Upper lobe of left lung (tissue), 6 donors: ENCODE measurements around the gene ABCD4. TPM values are rescaled to one million over a fixed set of nuclear protein-coding genes. Genes with fewer than 3 reads are reported as not detected.

Experiments
- ATAC-seq, 2 donors: fragments of 200-7000 bp; cut with Tn5 transposase; one replicate each; pipeline ENCODE4 v1.9.1; 2022; ENCODE audit warnings: mild to moderate bottlenecking in 2 of 2, moderate library complexity in 2 of 2; ENCODE audit not compliant: low FRiP score in 2 of 2
- DNase-seq, 2 donors: peaks; one replicate each; pipeline ENCODE4 v3.0.0-alpha.2; 2019 to 2020
- H3K27ac ChIP-seq, 4 donors: fragments of 200-600 bp; sonication (generic); one replicate each; pipeline ENCODE4 v1.5.1; 2016 to 2019
- H3K27me3 ChIP-seq, 4 donors: fragments of 200-600 bp; sonication (generic); one replicate each; pipeline ENCODE4 v1.5.1; 2017 to 2019
- H3K36me3 ChIP-seq, 4 donors: fragments of 200-600 bp; sonication (generic); one replicate each; pipeline ENCODE4 v1.5.1; 2016 to 2019
- H3K4me1 ChIP-seq, 4 donors: fragments of 200-600 bp; sonication (generic); one replicate each; pipeline ENCODE4 v1.5.1; 2018 to 2019
- H3K4me3 ChIP-seq, 4 donors: fragments of 200-600 bp; sonication (generic); one replicate each; pipeline ENCODE4 v1.5.1; 2017 to 2019; ENCODE audit warnings: mild to moderate bottlenecking in 2 of 4, moderate library complexity in 1 of 4
- H3K9me3 ChIP-seq, 4 donors: fragments of 200-600 bp; sonication (generic); one replicate each; pipeline ENCODE4 v1.5.1; 2018 to 2019
- EP300 ChIP-seq, 4 donors: sonication (generic); formaldehyde crosslinking; IDR thresholded peaks; one replicate each; pipeline ENCODE4 v1.5.1; 2017; ENCODE audit warnings: antibody characterized with exemption in 4 of 4, control low read depth in 2 of 4
- POLR2A ChIP-seq, 4 donors: fragments of 450-650 bp; IDR thresholded peaks; one replicate each; pipeline ENCODE4 v1.5.1; 2016 to 2017; ENCODE audit warnings: antibody characterized with exemption in 4 of 4, mild to moderate bottlenecking in 2 of 4
- POLR2AphosphoS5 ChIP-seq, 2 donors: sonication (generic); formaldehyde crosslinking; IDR thresholded peaks; one replicate each; pipeline ENCODE4 v1.5.1; 2017; ENCODE audit warnings: antibody characterized with exemption in 2 of 2
- WGBS, 2 donors: methylation state at CpG; one replicate each; pipeline ENCODE4 v1.1.5; 2017 to 2018; 5-methylcytosine and 5-hydroxymethylcytosine counted together
- total RNA-seq, 6 donors: library from RNA; depleted of rRNA in 4 of 6; stranded (reverse); fragments of >200 nt in 4 of 6; gene quantifications; one replicate each; pipeline versions ENCODE4 v1.1.0 to v1.2.1, GENCODE V29; 2016 to 2021
- TF ChIP-seq, protein P1 (sequence below), 6 experiments: fragments of 450-650 bp in 4 of 6; fragments of 200-600 bp in 2 of 6; sonication (generic) in 2 of 6; IDR thresholded peaks; one replicate each; pipeline ENCODE4 v1.5.1; 2016 to 2019; ENCODE audit warnings: antibody characterized with exemption in 6 of 6
- donor health status: DM: no; HTN: no; CAD: no; lungs with moderate emphysema.
- donor health status: DM: no; HTN: yes; CAD: no; lungs with severe emphysema.

ABCD4 gene
- total RNA-seq, 6 donors from 2014 or later, result 35.1 to 150 (median 52.5) TPM

DNA sequence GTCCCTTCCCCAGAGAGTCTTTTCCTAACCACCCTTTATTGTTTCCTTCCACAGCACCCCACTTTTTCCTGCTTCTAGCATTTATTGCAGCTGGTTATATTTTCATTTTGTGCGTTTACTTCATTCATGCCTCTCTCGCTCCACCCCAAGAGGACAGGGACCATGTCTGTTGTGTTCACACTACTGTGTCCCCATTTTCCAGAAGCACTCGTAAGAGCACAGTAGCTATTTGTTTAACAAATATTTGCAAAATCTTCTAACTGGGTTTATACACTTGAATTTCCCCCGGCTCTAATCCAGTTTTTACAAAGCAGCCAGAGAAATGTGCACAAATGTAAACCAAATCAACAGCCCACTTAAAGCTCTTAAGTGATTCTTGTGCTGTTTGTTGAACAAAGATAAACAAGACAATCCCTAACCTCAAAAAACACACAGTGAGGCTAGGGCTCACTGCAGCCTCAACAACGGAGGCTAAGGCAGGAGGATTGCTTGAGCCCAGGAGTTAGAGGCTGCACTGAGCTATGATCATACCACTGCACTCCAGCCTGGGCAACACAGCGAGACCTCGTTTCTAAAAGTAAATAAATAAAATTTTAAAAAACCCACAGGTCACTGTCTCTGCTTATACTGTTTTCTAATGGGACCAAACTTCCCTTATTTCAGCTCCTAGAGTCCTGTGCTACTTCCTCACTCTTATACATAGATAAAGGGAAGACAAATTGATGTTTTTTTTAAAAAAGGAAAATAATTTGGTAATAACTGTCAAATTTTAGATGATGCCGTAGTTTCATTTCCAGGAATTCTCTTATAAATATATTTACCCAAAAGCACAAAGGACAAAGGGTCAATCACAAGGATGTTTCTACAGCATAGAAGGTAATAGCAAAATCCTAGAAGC lies 6.6 kb upstream of the ABCD4 start:
- no peak overlapping the region for H3K4me3 ChIP-seq
- ATAC-seq (no peak), DNase-seq (no peak)
- H3K27me3 ChIP-seq, result no peaks in the 10 kb centered on the region
- H3K4me1 ChIP-seq, result no peaks in the 10 kb centered on the region
- H3K9me3 ChIP-seq, result no peaks in the 10 kb centered on the region
- TF ChIP-seq POLR2A (IDR thresholded peaks at IDR 0.05) (no peak), POLR2AphosphoS5 (IDR thresholded peaks at IDR 0.05) (no peak), EP300 (IDR thresholded peaks at IDR 0.05) (no peak)
- TF ChIP-seq, protein P1, sequence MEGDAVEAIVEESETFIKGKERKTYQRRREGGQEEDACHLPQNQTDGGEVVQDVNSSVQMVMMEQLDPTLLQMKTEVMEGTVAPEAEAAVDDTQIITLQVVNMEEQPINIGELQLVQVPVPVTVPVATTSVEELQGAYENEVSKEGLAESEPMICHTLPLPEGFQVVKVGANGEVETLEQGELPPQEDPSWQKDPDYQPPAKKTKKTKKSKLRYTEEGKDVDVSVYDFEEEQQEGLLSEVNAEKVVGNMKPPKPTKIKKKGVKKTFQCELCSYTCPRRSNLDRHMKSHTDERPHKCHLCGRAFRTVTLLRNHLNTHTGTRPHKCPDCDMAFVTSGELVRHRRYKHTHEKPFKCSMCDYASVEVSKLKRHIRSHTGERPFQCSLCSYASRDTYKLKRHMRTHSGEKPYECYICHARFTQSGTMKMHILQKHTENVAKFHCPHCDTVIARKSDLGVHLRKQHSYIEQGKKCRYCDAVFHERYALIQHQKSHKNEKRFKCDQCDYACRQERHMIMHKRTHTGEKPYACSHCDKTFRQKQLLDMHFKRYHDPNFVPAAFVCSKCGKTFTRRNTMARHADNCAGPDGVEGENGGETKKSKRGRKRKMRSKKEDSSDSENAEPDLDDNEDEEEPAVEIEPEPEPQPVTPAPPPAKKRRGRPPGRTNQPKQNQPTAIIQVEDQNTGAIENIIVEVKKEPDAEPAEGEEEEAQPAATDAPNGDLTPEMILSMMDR (IDR thresholded peaks at IDR 0.05), result no peak
- WGBS, 2 donors, result 60 to 69% methylated on average over 8 of the region's 8 CpGs
- H3K36me3 ChIP-seq, result no peaks in the 10 kb centered on the region
- H3K27ac ChIP-seq, result no peak overlapping the region

DNA sequence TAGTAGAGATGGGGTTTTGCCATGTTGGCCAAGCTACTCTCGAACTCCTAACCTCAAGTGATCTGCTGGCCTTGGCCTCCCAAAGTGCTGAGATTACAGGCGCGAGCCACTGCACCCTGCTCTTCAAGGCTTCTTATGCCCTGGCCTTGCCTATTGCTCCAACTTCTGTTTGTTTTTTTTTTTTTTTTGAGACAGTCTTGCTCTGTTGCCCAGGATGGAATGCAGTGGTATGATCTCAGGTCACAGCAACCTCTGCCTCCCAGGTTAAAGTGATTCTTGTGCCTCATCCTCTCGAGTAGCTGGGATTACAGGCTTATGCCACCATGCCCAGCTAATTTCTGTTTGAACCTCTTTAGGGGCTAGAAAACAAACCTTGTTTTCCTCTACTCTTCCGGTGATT lies 6.0 kb upstream of the ABCD4 start:
- Histone ChIP-seq H3K9me3 (no peaks in the 10 kb centered on the region), H3K27ac (no peak overlapping the region), H3K36me3 (no peaks in the 10 kb centered on the region), H3K27me3 (no peaks in the 10 kb centered on the region), H3K4me1 (peaks cover 0 to under 1% (median 0%) of the 10 kb centered on the region in 4 donors), H3K4me3 (no peak overlapping the region)
- ATAC-seq, result no peak
- DNase-seq, result no peak
- TF ChIP-seq, protein P1 (IDR thresholded peaks at IDR 0.05), result no peak
- TF ChIP-seq POLR2A (IDR thresholded peaks at IDR 0.05) (no peak), POLR2AphosphoS5 (IDR thresholded peaks at IDR 0.05) (no peak), EP300 (IDR thresholded peaks at IDR 0.05) (no peak)
- 65 to 67% methylated on average over 5 of the region's 5 CpGs for WGBS, 2 donors

DNA sequence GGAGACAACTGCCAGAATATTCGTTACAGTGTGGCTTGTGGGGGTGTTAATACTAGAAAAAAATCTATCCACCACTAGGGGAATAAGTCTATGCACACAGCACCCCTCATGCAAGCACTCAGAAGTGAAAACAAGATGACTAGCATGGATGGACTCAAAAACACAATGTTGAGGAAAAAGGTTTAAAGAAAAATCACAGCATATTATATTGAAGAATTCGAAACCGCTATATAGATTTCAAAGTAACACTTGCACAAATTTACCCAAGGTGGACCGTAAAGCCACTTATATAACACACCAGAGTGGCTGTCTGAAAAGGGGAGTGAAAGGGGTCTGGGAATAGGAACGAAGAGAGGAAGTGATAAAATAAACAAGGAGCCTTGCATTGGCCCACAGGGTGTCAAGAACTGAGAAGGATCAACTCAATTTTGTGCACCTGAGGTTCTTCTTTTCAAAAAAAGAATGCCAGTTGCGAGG lies 544 bp downstream of the ABCD4 start:
- peak; percentile 75 to 86 for ATAC-seq
- peak overlapping the region; percentile 45 to 95 (median 84) for H3K4me3 ChIP-seq
- no peaks in the 10 kb centered on the region for H3K9me3 ChIP-seq
- TF ChIP-seq POLR2AphosphoS5 (IDR thresholded peaks at IDR 0.05), result no peak
- TF ChIP-seq, protein P1 (IDR thresholded peaks at IDR 0.05), result peak; percentile 31 to 61 (median 46)
- no peak for DNase-seq
- peaks cover 0 to 23% (median 13%) of the 10 kb centered on the region in 4 donors for H3K36me3 ChIP-seq
- peak overlapping the region; percentile 85 to 90 (median 88) for H3K27ac ChIP-seq
- no peaks in the 10 kb centered on the region for H3K27me3 ChIP-seq
- whole genome bisulfite sequencing, 2 donors, result 0 to 1% methylated on average over 6 of the region's 6 CpGs
- H3K4me1 ChIP-seq, result peaks cover 13 to 24% (median 17%) of the 10 kb centered on the region in 4 donors

DNA sequence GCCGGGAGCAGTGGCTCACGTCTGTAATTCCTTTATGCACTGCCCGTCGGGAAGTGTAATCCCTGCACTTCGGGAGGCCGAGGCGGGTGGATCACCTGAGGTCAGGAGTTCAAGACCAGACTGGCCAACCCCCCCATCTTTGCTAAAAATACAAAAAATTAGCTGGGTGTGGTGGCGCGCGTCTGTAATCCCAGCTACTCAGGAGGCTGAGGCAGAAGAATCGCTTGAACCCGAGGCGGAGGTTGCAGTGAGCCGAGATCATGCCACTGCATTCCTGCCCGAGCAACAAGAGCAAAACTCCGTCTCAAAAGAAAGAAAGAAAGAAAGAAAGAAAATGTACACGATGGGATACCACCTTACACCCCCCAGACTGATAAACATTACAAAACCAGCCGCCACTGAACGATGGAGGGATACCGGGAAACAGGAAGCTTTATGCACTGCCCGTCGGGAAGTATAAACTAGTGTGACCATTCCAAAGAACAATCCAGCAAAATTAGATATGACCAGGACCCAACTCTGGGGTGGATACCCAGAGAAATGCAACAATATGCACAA lies 1.1 kb downstream of the ABCD4 start:
- ATAC-seq, result no peak
- 20 to 24% methylated on average over 22 of the region's 22 CpGs for WGBS, 2 donors
- H3K27ac ChIP-seq, result peak overlapping the region in 2 of 4 donors; percentile 90

More for the DNA sequence above, 1.1 kb downstream of the ABCD4 start:
- no peaks in the 10 kb centered on the region for H3K9me3 ChIP-seq
- peak overlapping the region; percentile 45 to 95 (median 84) for H3K4me3 ChIP-seq
- no peak for TF ChIP-seq POLR2A (IDR thresholded peaks at IDR 0.05)
- TF ChIP-seq, protein P1 (IDR thresholded peaks at IDR 0.05), result no peak
- TF ChIP-seq POLR2AphosphoS5 (IDR thresholded peaks at IDR 0.05), result no peak
- TF ChIP-seq EP300 (IDR thresholded peaks at IDR 0.05), result no peak
- H3K27me3 ChIP-seq, result no peaks in the 10 kb centered on the region
- H3K36me3 ChIP-seq, result peaks cover 0 to 29% (median 15%) of the 10 kb centered on the region in 4 donors
- H3K4me1 ChIP-seq, result peaks cover 13 to 24% (median 17%) of the 10 kb centered on the region in 4 donors
- no peak for DNase-seq
